Osteocyte (in vitro differentiated cells): ENCODE measurements around the gene MED16. TPM values are rescaled to one million over a fixed set of nuclear protein-coding genes. Genes with fewer than 3 reads are reported as not detected.
"Not testable (repeated sequence)": the region's sequence is repeated elsewhere in the genome, so short reads cannot be mapped to it uniquely, and the experiment has no call there.

Experiments
- DNase-seq: peaks from one replicate; pipeline ENCODE4 v3.0.0; 2021; ENCODE audit warnings: mixed read lengths; ENCODE audit not compliant: unreplicated experiment; ENCODE audit errors: extremely low spot score
- H3K27ac Mint-ChIP-seq: one replicate; pipeline ENCODE4 v1.8.0; 2021; ENCODE audit warnings: mild to moderate bottlenecking, mixed read lengths; ENCODE audit not compliant: unreplicated experiment
- H3K27me3 Mint-ChIP-seq: one replicate; pipeline ENCODE4 v1.8.0; 2021; ENCODE audit warnings: mixed read lengths; ENCODE audit not compliant: unreplicated experiment
- H3K36me3 Mint-ChIP-seq: one replicate; pipeline ENCODE4 v1.8.0; 2021; ENCODE audit warnings: mixed read lengths; ENCODE audit not compliant: unreplicated experiment
- H3K4me1 Mint-ChIP-seq: one replicate; pipeline ENCODE4 v1.8.0; 2021; ENCODE audit warnings: mixed read lengths; ENCODE audit not compliant: unreplicated experiment
- H3K4me3 Mint-ChIP-seq: one replicate; pipeline ENCODE4 v1.8.0; 2021; ENCODE audit warnings: mild to moderate bottlenecking, moderate library complexity, mixed read lengths; ENCODE audit not compliant: unreplicated experiment
- H3K9me3 Mint-ChIP-seq: one replicate; pipeline ENCODE4 v1.8.0; 2021; ENCODE audit warnings: mixed read lengths; ENCODE audit not compliant: unreplicated experiment
- total RNA-seq: library from RNA; stranded (reverse); gene quantifications from 2 replicates; pipeline ENCODE4 v1.2.1, GENCODE V29; 2021
- TF ChIP-seq, protein P1 (sequence below): fragments of 200-600 bp; sonication (generic); IDR thresholded peaks from 2 replicates; pipeline ENCODE4 v1.5.0; 2021; ENCODE audit warnings: antibody characterized with exemption, mild to moderate bottlenecking, moderate library complexity

MED16 gene
- total RNA-seq, 1 donor from 2014 or later: 72.3 TPM

DNA sequence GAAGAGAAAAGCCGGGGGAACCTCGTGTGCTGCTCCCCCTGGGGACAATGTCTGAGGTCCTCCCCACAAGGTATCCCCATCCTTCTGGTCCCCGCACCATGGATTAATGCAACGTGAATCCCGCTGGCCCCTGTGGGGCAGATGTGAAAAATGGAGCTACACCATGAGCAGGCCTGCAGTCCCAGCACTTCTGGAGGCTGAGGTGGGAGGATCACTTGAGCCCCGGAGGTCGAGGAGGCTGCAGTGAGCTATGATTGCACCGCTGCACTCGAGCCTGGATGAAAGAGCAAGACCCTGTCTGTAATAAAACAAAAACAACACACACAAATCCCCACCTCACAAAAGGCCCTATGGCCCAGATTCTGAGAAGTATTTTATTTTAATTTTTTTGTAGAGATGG, 34.7 kb downstream of the MED16 start:
- H3K27me3 Mint-ChIP-seq: no peaks in the 10 kb centered on the region
- no peaks in the 10 kb centered on the region for H3K9me3 Mint-ChIP-seq
- TF ChIP-seq, protein P1, sequence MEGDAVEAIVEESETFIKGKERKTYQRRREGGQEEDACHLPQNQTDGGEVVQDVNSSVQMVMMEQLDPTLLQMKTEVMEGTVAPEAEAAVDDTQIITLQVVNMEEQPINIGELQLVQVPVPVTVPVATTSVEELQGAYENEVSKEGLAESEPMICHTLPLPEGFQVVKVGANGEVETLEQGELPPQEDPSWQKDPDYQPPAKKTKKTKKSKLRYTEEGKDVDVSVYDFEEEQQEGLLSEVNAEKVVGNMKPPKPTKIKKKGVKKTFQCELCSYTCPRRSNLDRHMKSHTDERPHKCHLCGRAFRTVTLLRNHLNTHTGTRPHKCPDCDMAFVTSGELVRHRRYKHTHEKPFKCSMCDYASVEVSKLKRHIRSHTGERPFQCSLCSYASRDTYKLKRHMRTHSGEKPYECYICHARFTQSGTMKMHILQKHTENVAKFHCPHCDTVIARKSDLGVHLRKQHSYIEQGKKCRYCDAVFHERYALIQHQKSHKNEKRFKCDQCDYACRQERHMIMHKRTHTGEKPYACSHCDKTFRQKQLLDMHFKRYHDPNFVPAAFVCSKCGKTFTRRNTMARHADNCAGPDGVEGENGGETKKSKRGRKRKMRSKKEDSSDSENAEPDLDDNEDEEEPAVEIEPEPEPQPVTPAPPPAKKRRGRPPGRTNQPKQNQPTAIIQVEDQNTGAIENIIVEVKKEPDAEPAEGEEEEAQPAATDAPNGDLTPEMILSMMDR: no peak
- no peak overlapping the region for H3K4me3 Mint-ChIP-seq
- H3K4me1 Mint-ChIP-seq: peaks cover 22% of the 10 kb centered on the region
- H3K27ac Mint-ChIP-seq: peak overlapping the region; percentile 65
- H3K36me3 Mint-ChIP-seq: no peaks in the 10 kb centered on the region
- DNase-seq: no peak

DNA sequence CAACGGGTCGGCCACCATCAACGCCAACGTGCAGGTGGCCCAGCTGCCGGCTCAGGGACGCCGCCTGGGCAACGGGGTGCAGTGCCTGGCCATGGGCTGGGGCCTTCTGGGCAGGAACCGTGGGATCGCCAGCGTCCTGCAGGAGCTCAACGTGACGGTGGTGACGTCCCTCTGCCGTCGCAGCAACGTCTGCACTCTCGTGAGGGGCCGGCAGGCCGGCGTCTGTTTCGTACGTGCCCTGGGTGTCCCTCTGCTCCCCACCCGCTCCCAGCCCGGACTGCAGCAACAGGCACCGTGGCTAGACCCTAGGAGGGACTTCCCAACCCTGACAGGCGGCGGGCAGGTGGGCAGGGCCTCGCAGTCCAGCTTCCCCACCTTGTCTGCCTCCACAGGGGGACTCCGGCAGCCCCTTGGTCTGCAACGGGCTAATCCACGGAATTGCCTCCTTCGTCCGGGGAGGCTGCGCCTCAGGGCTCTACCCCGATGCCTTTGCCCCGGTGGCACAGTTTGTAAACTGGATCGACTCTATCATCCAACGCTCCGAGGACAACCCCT, 37.3 kb downstream of the MED16 start:
- Mint-ChIP-seq H3K9me3 (no peaks in the 10 kb centered on the region), H3K4me3 (no peak overlapping the region), H3K27ac (no peak overlapping the region), H3K4me1 (peaks cover 20% of the 10 kb centered on the region), H3K36me3 (no peaks in the 10 kb centered on the region), H3K27me3 (no peaks in the 10 kb centered on the region)
- TF ChIP-seq, protein P1: no peak
- no peak for DNase-seq

DNA sequence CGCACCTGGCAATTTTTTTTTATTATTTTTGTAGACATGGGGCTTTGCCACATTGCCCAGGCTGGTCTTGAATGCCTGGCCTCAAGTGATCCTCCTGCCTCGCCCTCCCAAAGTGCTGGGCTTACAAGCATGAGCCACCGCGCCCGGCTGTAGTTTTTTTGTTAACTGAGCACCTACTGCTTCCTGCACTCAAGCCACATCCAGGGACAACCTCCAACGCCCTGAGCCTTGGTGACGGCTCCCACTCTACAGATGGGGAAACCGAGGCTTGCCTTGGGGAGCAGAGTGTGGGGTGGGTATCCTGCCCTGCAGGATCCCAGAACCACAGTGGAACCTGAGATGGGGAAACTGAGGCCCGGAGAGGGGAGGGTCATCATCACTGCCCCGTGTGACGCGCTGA, 37.8 kb downstream of the MED16 start:
- no peak for DNase-seq
- Mint-ChIP-seq H3K4me3 (no peak overlapping the region), H3K27me3 (no peaks in the 10 kb centered on the region), H3K27ac (no peak overlapping the region), H3K36me3 (no peaks in the 10 kb centered on the region), H3K4me1 (peaks cover 24% of the 10 kb centered on the region), H3K9me3 (no peaks in the 10 kb centered on the region)
- TF ChIP-seq, protein P1: no peak

DNA sequence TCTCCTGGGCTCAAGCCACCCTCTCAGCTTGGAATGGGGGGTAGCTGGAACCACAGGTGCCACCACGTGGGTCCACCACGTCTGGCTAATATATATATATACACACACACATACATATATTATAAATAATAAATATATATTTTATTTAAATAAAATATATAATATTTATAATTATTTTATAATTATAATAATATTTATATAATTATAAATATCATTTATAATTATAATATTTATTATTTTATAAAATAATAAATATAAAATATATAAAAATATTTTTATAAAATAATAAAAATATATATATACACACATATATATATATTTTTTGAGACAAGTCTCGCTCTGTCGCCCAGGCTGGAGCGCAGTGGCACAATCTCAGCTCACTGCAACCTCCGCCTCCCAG, 38.4 kb downstream of the MED16 start:
- Mint-ChIP-seq H3K9me3 (no peaks in the 10 kb centered on the region), H3K27me3 (no peaks in the 10 kb centered on the region), H3K4me3 (no peak overlapping the region), H3K27ac (no peak overlapping the region), H3K36me3 (no peaks in the 10 kb centered on the region), H3K4me1 (peaks cover 18% of the 10 kb centered on the region)
- DNase-seq: no peak
- TF ChIP-seq, protein P1: no peak

DNA sequence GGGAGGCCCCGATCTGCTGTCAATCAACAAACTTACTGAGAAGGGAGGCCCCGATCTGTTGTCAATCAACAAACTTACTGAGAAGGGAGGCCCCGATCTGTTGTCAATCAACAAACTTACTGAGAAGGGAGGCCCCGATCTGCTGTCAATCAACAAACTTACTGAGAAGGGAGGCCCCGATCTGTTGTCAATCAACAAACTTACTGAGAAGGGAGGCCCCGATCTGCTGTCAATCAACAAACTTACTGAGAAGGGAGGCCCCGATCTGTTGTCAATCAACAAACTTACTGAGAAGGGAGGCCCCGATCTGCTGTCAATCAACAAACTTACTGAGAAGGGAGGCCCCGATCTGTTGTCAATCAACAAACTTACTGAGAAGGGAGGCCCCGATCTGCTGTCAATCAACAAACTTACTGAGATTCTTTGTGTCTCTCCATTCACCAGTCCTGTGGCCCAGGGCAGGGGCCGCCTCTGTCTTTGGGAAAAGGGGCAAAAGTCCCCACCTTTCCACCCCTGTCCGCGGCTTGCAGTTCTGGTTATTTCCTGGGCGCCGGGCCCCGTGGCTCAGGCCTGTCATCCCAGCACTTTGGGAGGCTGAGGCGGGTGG, 39.3 kb downstream of the MED16 start:
- H3K36me3 Mint-ChIP-seq, H3K27ac Mint-ChIP-seq, H3K4me3 Mint-ChIP-seq, H3K9me3 Mint-ChIP-seq, DNase-seq, H3K27me3 Mint-ChIP-seq: not testable (repeated sequence)
- H3K4me1 Mint-ChIP-seq: peaks cover 19% of the 10 kb centered on the region
